IMR-90 (cell line): ENCODE results near the gene PRKAR2A. TPM values are rescaled to one million over a fixed set of nuclear protein-coding genes. Genes with fewer than 3 reads are reported as not detected.

Experiments
- ATAC-seq: fragments of 200-7000 bp; cut with Tn5 transposase; 2 replicates; pipeline ENCODE4 v1.9.1; 2020; ENCODE audit warnings: low read depth, mild to moderate bottlenecking, moderate library complexity
- BruUV-seq: library from RNA; stranded (reverse); fragments of 400-500 nt; replicated peaks from 2 replicates; lab custom pipeline; 2021; lab: Mats Ljungman, UMichigan
- CTCF ChIA-PET: fragments of 300-600 bp; formaldehyde crosslinking; extraction: SDS; loops from one replicate; lab custom pipeline; 2021; ENCODE audit warnings: antibody characterized with exemption; lab: Yijun Ruan, JAX
- POLR2A ChIA-PET: fragments of 300-600 bp; sonication (Branson Sonifier 250); formaldehyde crosslinking; loops from one replicate; lab custom pipeline; 2022; ENCODE audit warnings: antibody characterized with exemption; ENCODE audit not compliant: unreplicated experiment; lab: Charles Lee
- DNase-seq: peaks from one replicate; pipeline ENCODE4 v3.0.0; 2013
- H2AFZ ChIP-seq: replicated peaks from 2 replicates; pipeline ENCODE3; 2013; ENCODE audit warnings: low read length, mild to moderate bottlenecking; ENCODE audit not compliant: poor library complexity
- H2AK5ac ChIP-seq: 2 replicates; pipeline ENCODE4 v1.6.1; 2013; ENCODE audit warnings: low read depth, low read length, inconsistent platforms
- H2AK9ac ChIP-seq: replicated peaks from 2 replicates; pipeline ENCODE3; 2013; ENCODE audit warnings: mild to moderate bottlenecking, low read depth, low read length, moderate library complexity; ENCODE audit not compliant: poor library complexity
- H2BK120ac ChIP-seq: 2 replicates; pipeline ENCODE4 v1.6.1; 2013; ENCODE audit warnings: low read depth, low read length, inconsistent platforms
- H2BK15ac ChIP-seq: 3 replicates; pipeline ENCODE4 v1.6.1; 2013; ENCODE audit warnings: low read depth, low read length, inconsistent platforms
- H2BK20ac ChIP-seq: 2 replicates; pipeline ENCODE4 v1.6.1; 2013; ENCODE audit warnings: low read depth, mild to moderate bottlenecking, inconsistent platforms, low read length, moderate library complexity
- H2BK5ac ChIP-seq: 2 replicates; pipeline ENCODE4 v1.6.1; 2013; ENCODE audit warnings: mild to moderate bottlenecking, low read depth, low read length, inconsistent platforms; ENCODE audit not compliant: poor library complexity, severe bottlenecking
- H3K14ac ChIP-seq: replicated peaks from 2 replicates; pipeline ENCODE4 v1.6.1; 2013; ENCODE audit warnings: low read depth, low read length, inconsistent platforms
- H3K18ac ChIP-seq: 2 replicates; pipeline ENCODE4 v1.6.1; 2013; ENCODE audit warnings: low read depth, low read length, control low read depth
- H3K23ac ChIP-seq: 2 replicates; pipeline ENCODE4 v1.6.1; 2013; ENCODE audit warnings: low read depth, low read length, inconsistent platforms
- H3K27ac ChIP-seq: 2 replicates; pipeline ENCODE4 v1.5.1; 2013; ENCODE audit warnings: mild to moderate bottlenecking, control low read depth, low read length; ENCODE audit not compliant: insufficient read depth
- H3K27me3 ChIP-seq: 2 replicates; pipeline ENCODE4 v1.6.1; 2013; ENCODE audit warnings: low read length; ENCODE audit not compliant: control insufficient read depth, insufficient read depth
- H3K36me3 ChIP-seq: 2 replicates; pipeline ENCODE4 v1.6.1; 2013; ENCODE audit warnings: low read length, mixed read lengths; ENCODE audit not compliant: control insufficient read depth, insufficient read depth
- H3K4ac ChIP-seq: 2 replicates; pipeline ENCODE4 v1.6.1; 2013; ENCODE audit warnings: low read depth, low read length, inconsistent platforms
- H3K4me1 ChIP-seq: 2 replicates; pipeline ENCODE4 v1.6.1; 2013; ENCODE audit warnings: low read length, mixed read lengths; ENCODE audit not compliant: control insufficient read depth, insufficient read depth
- H3K4me2 ChIP-seq: 2 replicates; pipeline ENCODE4 v1.6.1; 2013; ENCODE audit warnings: low read depth, mild to moderate bottlenecking, control low read depth, low read length, moderate library complexity
- H3K4me3 ChIP-seq: 2 replicates; pipeline ENCODE4 v1.5.1; 2013; ENCODE audit warnings: low read depth, mild to moderate bottlenecking, control low read depth, low read length, moderate library complexity; ENCODE audit not compliant: insufficient read depth
- H3K56ac ChIP-seq: 2 replicates; pipeline ENCODE4 v1.6.1; 2013; ENCODE audit warnings: low read length, inconsistent platforms; ENCODE audit not compliant: insufficient read depth; ENCODE audit errors: extremely low read depth
- H3K79me1 ChIP-seq, 2 experiments: 2 replicates each; pipeline ENCODE4 v1.6.1; 2013; ENCODE audit warnings: low read length in 2 of 2, inconsistent platforms in 1 of 2, low read depth in 1 of 2
- H3K9ac ChIP-seq: 2 replicates; pipeline ENCODE4 v1.6.1; 2013; ENCODE audit warnings: low read depth, low read length, control low read depth
- H3K9me1 ChIP-seq: 2 replicates; pipeline ENCODE4 v1.6.1; 2013; ENCODE audit warnings: low read length, inconsistent platforms; ENCODE audit not compliant: insufficient read depth
- H3K9me3 ChIP-seq: 2 replicates; pipeline ENCODE4 v1.6.1; 2013; ENCODE audit warnings: low read length; ENCODE audit not compliant: control insufficient read depth, insufficient read depth
- H4K20me1 ChIP-seq: 2 replicates; pipeline ENCODE4 v1.6.1; 2013; ENCODE audit warnings: low read length, inconsistent platforms; ENCODE audit not compliant: insufficient read depth
- H4K5ac ChIP-seq: 2 replicates; pipeline ENCODE4 v1.6.1; 2013; ENCODE audit warnings: mild to moderate bottlenecking, low read depth, low read length, control low read depth
- H4K8ac ChIP-seq, 2 experiments: 2 replicates each; pipeline ENCODE4 v1.6.1; 2013; ENCODE audit warnings: low read depth in 2 of 2, low read length in 2 of 2, control low read depth in 1 of 2, inconsistent platforms in 1 of 2
- H4K91ac ChIP-seq: 2 replicates; pipeline ENCODE4 v1.6.1; 2013; ENCODE audit warnings: low read depth, low read length, inconsistent platforms; ENCODE audit not compliant: insufficient read depth
- BHLHE40 ChIP-seq: fragments of 150-350 bp; IDR thresholded peaks from 2 replicates; pipeline ENCODE4 v1.6.1; 2016; ENCODE audit warnings: mild to moderate bottlenecking, low read depth, low read length
- CHD1 ChIP-seq: IDR thresholded peaks from 2 replicates; pipeline ENCODE4 v1.6.1; 2012; ENCODE audit warnings: low read depth, low read length, improper control_type of control experiment
- ELK1 ChIP-seq: fragments of 150-350 bp; IDR thresholded peaks from 2 replicates; pipeline ENCODE4 v1.6.1; 2016; ENCODE audit warnings: low read depth, mild to moderate bottlenecking, low read length, moderate library complexity, borderline replicate concordance
- FOS ChIP-seq: fragments of 150-350 bp; IDR thresholded peaks from 2 replicates; pipeline ENCODE4 v1.6.1; 2016; ENCODE audit warnings: low read depth, low read length
- MAFK ChIP-seq: IDR thresholded peaks from 2 replicates; pipeline ENCODE4 v1.6.1; 2012; ENCODE audit warnings: low read depth, low read length, improper control_type of control experiment
- MAZ ChIP-seq: IDR thresholded peaks from 2 replicates; pipeline ENCODE4 v1.6.1; 2012; ENCODE audit warnings: low read depth, mild to moderate bottlenecking, low read length, improper control_type of control experiment, moderate library complexity, borderline replicate concordance
- MXI1 ChIP-seq: IDR thresholded peaks from 2 replicates; pipeline ENCODE4 v1.6.1; 2012; ENCODE audit warnings: low read depth, mild to moderate bottlenecking, low read length, moderate library complexity, borderline replicate concordance
- NFE2L2 ChIP-seq: fragments of 150-350 bp; IDR thresholded peaks from 2 replicates; pipeline ENCODE4 v1.6.1; 2016; ENCODE audit warnings: low read depth, mild to moderate bottlenecking, low read length
- POLR2A ChIP-seq: IDR thresholded peaks from 2 replicates; pipeline ENCODE4 v1.6.1; 2012; ENCODE audit warnings: mild to moderate bottlenecking, low read depth, low read length
- RAD21 ChIP-seq: IDR thresholded peaks from 2 replicates; pipeline ENCODE4 v1.6.1; 2012; ENCODE audit warnings: low read length, improper control_type of control experiment
- RCOR1 ChIP-seq: IDR thresholded peaks from 2 replicates; pipeline ENCODE4 v1.6.1; 2012; ENCODE audit warnings: mild to moderate bottlenecking, low read length, improper control_type of control experiment; ENCODE audit not compliant: insufficient replicate concordance
- RFX5 ChIP-seq: IDR thresholded peaks from 2 replicates; pipeline ENCODE4 v1.8.0; 2012; ENCODE audit warnings: low read depth, mild to moderate bottlenecking, low read length, moderate library complexity
- SMC3 ChIP-seq: fragments of 150-350 bp; IDR thresholded peaks from 2 replicates; pipeline ENCODE4 v1.6.1; 2016; ENCODE audit warnings: low read depth, mild to moderate bottlenecking, antibody characterized with exemption, low read length, moderate library complexity
- WGBS, 2 experiments: methylation state at CpG; one replicate each; pipeline versions ENCODE4 v1.1.5 to v1.1.7; 2013; ENCODE audit warnings: missing lambda C conversion rate in 2 of 2; ENCODE audit not compliant: insufficient read length in 1 of 2; ENCODE audit errors: extremely low coverage in 2 of 2; 5-methylcytosine and 5-hydroxymethylcytosine counted together
- dilution Hi-C: fragments of 300-500 bp; cut with HindIII; formaldehyde crosslinking; loops from one replicate; pipeline ENCODE4 v1.14.3; 2018; ENCODE audit warnings: low sequenced_read_pairs; ENCODE audit not compliant: unreplicated experiment
- in situ Hi-C: fragments of 300-500 bp; cut with MboI; formaldehyde crosslinking; loops from 3 replicates; pipeline ENCODE4 v1.14.3; 2019; ENCODE audit warnings: low sequenced_read_pairs, inconsistent platforms, mixed read lengths
- intact Hi-C: fragments of 100-400 bp; cut with micrococcal nuclease; formaldehyde crosslinking; loops from 2 replicates; pipeline ENCODE4 v1.10.0; 2022
- polyA plus RNA-seq, 3 experiments: library from polyadenylated mRNA; depleted of rRNA; stranded (reverse); fragments of >200 nt; gene quantifications; 2 replicates each; pipeline ENCODE4 v1.2.3, GENCODE V29; 2012; ENCODE audit warnings: low replicate concordance in 1 of 3
- total RNA-seq: library from RNA; depleted of rRNA; stranded (reverse); fragments of >200 nt; gene quantifications from 2 replicates; pipeline ENCODE4 v1.2.3, GENCODE V29; 2012
- TF ChIP-seq, protein P1 (sequence below): fragments of 150-350 bp; IDR thresholded peaks from 2 replicates; pipeline ENCODE4 v1.6.1; 2017; ENCODE audit warnings: mild to moderate bottlenecking, antibody characterized with exemption, low read length, low read depth
- TF ChIP-seq, protein P2 (sequence below): conservative IDR thresholded peaks from 2 replicates; pipeline ENCODE4 v1.5.1; 2012; ENCODE audit warnings: mild to moderate bottlenecking, low read depth, low read length, improper control_type of control experiment

The PRKAR2A gene
- total and polyA plus RNA-seq, 2 of the 4 experiments (the other 2 are of a cell fraction), result 11.3 to 48.2 TPM

DNA sequence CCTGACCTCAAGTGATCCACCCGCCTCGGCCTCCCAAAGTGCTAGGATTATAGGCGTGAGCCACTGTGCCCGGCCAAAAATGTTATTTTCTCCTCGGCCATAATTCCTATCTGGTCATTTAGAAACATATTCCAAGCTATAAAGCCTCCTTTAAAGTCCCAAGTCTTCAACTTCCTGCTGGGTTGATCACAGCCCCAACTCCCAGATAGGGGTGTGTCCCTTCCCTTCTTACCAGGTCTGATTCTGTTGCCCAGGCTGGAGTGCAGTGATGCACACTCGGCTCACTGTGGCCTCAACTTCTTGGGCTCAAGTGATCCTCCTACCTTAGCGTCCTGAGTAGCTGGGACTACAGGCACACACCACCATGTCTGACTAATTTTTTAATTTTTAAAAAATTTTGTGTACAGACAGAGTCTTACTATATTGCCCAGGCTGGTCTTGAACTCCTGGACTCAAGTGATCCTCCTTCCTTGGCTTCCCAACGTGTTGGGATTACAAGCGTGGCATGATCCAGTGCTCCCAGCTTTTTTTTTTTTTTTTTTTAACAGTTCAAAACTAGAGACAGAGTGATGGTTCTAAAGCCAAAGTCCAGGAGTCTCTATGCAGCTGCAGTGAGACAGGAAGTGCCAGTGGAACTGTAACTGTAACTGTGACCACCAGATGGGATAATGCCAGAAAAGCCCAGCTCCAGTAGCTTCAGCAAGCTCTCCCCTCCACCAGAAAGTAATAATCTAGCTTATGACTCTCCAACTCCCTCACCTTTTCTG lies 8.2 kb upstream of the PRKAR2A start:
- H3K4me1 ChIP-seq, result no peaks in the 10 kb centered on the region; the same call in 1 of the 2 replicates
- in situ Hi-C loops (no loop called here), dilution Hi-C loops (no loop called here), intact Hi-C loops (no loop called here)
- DNase-seq, result no peak
- H4K91ac ChIP-seq, result no peak overlapping the region
- no peaks in the 10 kb centered on the region for H3K27me3 ChIP-seq
- no peak overlapping the region for H3K4me3 ChIP-seq
- H3K4me2 ChIP-seq, result no peak overlapping the region
- H4K5ac ChIP-seq, result no peak overlapping the region
- H3K9me1 ChIP-seq, result peaks cover 3% of the 10 kb centered on the region; the same call in 1 of the 2 replicates
- H3K9me3 ChIP-seq, result no peaks in the 10 kb centered on the region
- ATAC-seq, result no peak
- H2BK20ac ChIP-seq, result no peak overlapping the region
- H3K23ac ChIP-seq, result no peak overlapping the region
- peaks cover 11% of the 10 kb centered on the region for H3K36me3 ChIP-seq
- H2AK9ac ChIP-seq, result no peak overlapping the region
- H4K20me1 ChIP-seq, result no peaks in the 10 kb centered on the region
- no peak overlapping the region for H4K8ac ChIP-seq
- WGBS, 2 experiments, result 100% methylated on average over 5 of the region's 9 CpGs; no CpG with 5 or more reads in 1 of the 2 experiments
- no peak overlapping the region for H2AFZ ChIP-seq
- H3K9ac ChIP-seq, result no peak overlapping the region
- no peak overlapping the region for H2BK15ac ChIP-seq
- no peak overlapping the region for H2AK5ac ChIP-seq
- H3K4ac ChIP-seq, result no peak overlapping the region
- no peaks in the 10 kb centered on the region for H3K79me1 ChIP-seq
- POLR2A ChIA-PET, result no interaction called here
- no peak overlapping the region for H3K27ac ChIP-seq
- H3K18ac ChIP-seq, result no peak overlapping the region
- no peak overlapping the region for H2BK120ac ChIP-seq
- no TSS peak for BruUV-seq
- no peak overlapping the region for H3K14ac ChIP-seq
- no peak overlapping the region for H3K56ac ChIP-seq
- no peak overlapping the region for H2BK5ac ChIP-seq
- CTCF ChIA-PET, result interaction anchor here (0.6 kb wide), 1 partner anchor 1583 kb away, joined by 4 read pairs; no protein-coding TSS in a partner anchor
- TF ChIP-seq NFE2L2 (no peak), ELK1 (no peak), RAD21 (no peak), POLR2A (no peak), MAZ (no peak), BHLHE40 (no peak), FOS (no peak), MAFK (no peak), MXI1 (no peak), SMC3 (no peak), CHD1 (no peak), RFX5 (no peak), RCOR1 (no peak)
- TF ChIP-seq, protein P1, sequence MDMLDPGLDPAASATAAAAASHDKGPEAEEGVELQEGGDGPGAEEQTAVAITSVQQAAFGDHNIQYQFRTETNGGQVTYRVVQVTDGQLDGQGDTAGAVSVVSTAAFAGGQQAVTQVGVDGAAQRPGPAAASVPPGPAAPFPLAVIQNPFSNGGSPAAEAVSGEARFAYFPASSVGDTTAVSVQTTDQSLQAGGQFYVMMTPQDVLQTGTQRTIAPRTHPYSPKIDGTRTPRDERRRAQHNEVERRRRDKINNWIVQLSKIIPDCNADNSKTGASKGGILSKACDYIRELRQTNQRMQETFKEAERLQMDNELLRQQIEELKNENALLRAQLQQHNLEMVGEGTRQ, result no peak
- TF ChIP-seq, protein P2, sequence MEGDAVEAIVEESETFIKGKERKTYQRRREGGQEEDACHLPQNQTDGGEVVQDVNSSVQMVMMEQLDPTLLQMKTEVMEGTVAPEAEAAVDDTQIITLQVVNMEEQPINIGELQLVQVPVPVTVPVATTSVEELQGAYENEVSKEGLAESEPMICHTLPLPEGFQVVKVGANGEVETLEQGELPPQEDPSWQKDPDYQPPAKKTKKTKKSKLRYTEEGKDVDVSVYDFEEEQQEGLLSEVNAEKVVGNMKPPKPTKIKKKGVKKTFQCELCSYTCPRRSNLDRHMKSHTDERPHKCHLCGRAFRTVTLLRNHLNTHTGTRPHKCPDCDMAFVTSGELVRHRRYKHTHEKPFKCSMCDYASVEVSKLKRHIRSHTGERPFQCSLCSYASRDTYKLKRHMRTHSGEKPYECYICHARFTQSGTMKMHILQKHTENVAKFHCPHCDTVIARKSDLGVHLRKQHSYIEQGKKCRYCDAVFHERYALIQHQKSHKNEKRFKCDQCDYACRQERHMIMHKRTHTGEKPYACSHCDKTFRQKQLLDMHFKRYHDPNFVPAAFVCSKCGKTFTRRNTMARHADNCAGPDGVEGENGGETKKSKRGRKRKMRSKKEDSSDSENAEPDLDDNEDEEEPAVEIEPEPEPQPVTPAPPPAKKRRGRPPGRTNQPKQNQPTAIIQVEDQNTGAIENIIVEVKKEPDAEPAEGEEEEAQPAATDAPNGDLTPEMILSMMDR, result no peak
